Cerebellar cortex (tissue), 1 donor: ENCODE data around the gene TXNRD1.
"Not testable (repeated sequence)": the region's sequence is repeated elsewhere in the genome, so short reads cannot be mapped to it uniquely, and the experiment has no call there.

ENCODE experiments used
- DNase-seq: peaks from one replicate; pipeline ENCODE4 v3.0.0-alpha.2; 2015; ENCODE audit warnings: low spot score

The TXNRD1 gene

DNA sequence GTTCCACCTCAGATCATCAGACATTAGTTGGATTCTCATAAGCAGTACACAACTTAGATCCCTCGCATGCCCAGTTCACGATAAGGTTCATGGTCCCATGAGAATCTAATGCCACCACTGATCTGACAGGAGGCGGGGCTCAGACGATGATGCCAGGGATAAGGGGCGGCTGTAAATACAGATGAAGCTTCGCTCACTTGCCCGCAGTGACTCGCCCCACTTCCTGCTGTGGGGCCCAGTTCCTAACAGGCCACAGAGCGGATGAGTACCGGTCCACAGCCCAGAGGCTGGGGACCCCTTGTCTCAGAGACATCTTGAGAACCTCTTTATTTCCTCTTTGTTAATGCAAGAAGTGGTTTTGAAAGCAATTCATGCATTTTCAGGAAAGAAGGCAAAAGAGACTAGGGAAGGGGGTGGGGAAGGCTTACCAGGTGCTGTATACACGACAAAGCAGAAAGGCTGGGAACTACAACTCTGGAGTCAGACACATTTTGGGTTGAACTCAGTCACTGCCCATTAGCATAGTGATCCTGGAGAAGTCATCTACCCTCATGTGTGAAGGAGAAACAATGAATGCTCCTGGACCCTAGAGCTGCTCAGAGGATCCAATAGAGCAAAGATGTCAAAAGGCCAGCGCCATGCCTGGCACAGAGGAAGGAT is 156.6 kb downstream of the TXNRD1 start:
- no peak for DNase-seq

DNA sequence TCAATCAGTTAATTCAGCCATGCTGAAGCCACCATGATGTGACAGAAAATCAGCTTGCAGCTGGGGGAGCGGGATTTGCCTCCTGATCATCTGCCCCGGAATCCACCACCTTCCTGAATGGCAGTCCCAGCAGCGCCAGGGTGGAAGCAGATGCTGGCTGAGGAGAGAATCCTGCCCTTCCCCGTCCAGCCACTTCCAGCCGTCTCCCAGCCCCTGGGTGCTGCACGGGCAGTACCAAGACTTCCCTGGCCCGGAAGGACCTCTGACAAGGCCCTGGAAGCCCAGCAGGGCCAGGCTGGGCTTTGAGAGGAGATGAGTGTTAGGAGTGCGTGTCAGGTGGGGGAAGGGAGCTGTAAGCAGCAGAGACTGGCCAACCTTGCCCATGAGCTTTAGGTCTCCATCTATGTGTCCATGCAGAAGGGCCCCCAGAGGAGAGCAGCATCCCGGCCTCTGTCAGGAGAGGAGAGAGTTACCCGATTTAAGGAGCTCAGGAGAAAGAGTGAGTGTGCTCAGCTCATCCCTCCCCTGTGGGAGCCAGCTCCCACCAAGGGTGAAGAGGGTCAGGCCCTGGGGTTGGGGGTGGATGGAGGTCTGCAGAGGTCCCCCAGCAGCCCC is 157.2 kb downstream of the TXNRD1 start:
- DNase-seq, result no peak

DNA sequence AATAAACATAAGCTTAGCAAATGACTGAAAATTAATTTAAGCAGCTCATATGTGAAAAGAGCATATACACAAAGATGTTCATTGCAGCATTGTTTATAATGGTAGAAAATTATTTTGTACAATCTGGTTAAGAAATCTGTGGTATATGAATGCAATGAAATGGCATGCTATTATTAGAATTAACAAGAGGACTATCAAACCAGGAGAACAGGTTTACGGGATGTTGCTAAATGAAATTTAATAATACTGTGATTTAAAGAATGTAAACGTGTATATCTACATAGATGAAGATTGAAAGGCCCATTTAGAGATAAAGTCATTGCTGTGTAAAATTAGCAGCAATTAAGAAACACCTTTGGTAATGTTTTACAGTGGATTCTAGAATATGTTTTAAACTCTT is 158.5 kb downstream of the TXNRD1 start:
- no peak for DNase-seq

DNA sequence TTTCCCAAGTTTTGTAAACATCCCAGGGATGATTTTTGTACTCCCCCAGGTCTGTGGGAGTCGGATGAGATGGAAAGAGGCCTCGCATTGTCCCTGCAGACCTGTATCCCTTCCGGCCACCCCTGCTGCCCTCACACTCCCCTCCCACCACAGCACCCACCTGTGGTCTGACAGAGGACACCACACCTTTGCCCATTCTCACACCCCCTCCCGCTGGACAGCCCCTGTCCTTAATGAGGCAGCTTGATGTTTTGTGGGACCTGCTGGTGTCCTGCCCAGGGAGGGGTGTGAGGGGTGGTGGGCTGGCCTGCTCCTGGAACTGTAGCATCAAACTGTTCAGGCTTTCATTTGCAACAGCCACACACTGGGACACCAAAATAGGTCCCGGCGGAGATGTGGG is 159.2 kb downstream of the TXNRD1 start:
- no peak for DNase-seq

DNA sequence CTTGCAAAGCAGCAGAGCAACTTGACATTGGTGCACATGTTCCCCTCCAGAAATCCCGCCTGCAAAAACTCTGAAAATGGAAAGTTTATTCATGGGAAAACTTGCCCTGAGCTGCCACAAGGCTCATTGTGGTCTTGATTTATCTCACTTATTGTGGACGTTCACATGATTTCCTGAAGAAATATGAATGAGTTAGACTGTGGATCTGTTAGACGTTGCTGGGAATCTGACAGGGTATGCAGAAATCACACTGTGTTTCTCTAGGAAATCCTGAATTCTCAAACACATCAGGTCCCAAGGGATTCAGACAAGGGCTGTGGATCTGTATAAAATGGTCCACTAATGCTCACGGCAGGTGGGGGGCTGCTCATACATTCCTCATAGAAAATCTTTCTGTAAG is 160.2 kb downstream of the TXNRD1 start:
- no peak for DNase-seq

DNA sequence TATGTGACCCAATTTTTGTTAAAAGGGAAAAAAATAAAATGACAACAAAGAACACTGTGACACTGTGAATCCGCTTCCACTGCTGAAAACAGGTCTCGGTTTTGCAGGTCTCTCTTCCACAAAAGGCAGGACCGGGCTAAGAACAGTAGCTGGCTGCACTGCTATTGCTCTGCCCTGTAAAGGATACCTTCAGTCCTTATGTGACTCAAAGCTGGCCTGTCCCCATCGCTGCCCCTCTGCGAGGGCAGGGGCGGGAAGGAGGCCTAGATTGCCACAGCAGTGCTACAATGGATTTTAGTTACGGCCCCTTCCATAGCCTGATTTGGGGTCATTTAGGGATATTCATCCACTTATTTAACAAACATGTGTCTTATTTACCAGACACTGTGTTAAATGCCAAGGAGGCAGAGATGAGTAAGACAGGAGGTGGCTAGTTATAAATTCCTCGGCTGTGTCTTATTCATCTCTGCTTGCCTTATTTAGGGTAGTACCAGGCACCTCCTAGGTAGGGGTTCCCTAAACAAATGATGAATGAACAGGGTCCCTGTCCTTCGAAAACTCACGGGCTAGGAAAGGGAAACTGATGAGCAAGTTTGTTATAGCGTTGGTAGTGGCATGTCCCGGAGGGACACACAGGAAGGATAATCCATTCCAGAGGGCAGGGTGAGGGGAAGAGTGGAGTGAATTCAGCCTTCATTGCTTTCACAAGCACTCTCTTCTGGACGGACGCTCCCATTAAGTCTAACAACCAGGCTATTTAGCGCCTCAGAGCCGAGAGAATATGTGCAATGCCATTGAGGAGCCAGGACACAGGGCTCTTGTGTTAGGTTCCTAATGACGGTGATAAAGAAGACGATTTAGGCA is 161.3 kb downstream of the TXNRD1 start:
- no peak for DNase-seq

DNA sequence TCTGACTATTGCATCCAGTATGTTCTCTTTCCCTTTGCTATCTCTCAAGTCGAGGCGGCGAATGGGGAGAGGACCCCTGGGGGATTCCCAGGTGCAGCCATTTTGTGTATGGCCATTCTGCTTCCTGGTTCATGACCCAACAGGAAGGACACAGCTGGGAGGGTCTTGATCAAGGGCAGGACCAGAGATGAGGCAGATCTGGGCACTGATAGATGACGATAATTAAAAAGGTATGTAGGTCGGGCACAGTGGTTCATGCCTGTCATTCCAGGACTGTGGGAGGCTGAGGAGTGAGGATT is 161.9 kb downstream of the TXNRD1 start:
- DNase-seq, result no peak

DNA sequence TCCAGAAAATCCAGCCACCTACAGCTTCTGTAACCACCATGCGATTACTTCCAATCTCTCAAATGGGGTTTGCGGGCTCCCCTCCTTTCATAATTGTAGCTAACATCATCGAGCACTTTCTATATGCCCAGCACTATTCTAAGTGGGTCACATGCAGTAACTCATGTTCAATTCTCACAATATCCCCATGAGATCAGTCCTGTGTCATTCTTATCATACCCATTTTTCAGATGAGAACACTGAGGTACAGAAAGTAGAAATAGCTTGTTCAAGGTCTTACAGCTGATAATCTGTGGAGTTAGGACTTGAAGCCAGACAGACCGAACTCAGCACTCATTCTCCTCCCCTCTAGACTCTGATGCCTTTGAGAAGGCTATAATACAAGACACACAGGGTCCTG is 162.8 kb downstream of the TXNRD1 start:
- DNase-seq, result no peak

DNA sequence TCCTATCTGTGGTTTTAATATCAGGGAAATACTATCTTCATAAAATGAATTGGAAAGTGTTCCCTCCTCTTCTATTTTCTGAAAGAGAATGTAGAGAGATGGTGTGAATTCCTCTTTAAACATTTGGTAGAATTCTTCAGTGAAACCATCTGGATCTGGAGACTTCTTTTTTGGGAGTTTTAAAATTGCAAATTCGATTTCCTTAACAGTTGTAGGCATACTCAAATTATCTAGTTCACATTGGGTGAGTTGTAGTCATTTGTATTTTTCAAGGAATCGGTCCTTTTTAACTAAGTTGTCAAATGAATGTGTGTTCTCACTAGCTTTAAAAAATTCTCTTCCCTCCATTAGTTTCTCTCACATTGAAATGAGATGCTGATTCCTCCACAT is 165.8 kb downstream of the TXNRD1 start:
- DNase-seq, result no peak

DNA sequence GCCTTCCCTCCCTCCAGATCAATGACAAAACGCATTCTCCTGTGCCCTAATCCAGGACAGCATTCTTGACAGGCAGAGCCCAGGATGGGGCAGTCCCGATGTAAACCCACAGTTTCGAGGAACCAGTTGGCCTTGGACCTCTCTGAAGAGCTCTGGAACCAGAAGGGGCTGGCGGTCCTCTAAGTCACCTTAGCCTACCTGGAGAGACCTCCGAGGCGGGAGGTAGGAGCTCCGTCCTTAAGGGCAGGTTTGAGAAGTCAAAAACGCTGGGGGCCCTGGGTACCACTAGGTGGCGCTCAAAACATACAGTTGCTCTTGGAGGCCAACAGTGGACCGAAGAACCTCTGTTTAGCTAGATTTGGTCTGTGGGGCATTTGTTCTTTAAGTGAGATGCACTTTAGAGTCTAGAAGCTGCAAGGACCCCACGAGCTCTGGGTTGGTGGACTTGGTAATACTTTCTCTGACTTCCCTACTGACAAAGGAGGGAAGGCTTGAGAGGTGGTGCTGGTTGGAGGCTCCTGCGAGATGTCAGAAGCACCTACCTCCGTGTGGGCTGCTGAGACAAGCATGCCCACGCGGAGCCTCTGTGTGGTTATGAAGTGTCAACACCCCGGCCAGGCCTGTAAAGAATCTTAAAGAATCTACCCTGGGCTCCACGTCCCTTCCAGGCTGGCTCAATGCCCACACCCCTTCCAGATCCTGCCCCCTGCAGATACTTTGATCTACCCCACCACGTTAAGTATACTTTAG is 166.3 kb downstream of the TXNRD1 start:
- DNase-seq, result peak; percentile 90

DNA sequence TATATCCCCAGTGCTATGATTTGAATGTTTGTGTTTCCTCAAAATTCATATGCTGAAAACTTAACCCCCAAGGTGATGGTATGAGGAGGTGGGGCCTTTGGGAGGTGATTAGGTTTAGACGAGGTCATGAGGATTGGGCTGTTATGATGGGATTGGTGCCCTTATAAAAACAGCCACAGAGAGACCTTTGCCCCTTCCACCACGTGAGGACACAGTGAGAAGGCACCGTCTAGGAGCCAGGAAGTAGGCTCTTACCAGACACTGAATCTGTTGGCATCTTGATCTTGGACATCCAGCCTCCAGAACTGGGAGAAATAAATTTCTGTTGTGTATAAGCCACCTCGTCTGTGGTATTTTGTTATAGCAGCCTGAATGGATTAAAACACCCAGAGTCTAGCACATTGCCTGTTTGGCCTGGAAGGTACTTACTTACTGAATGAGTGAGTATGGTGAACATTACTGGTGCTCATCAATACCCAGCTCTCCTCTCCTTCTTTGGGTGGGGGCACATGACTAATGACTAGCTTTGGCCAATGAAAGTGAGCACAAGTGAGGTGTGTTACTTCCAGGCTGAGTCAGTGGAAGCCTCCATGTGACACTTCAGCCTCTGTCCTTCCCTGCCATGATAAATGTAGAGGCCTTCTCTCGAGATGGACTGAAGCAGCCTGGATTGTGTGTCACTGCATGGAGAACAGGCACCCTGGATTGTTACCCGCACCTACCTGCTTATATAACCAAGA is 168.7 kb downstream of the TXNRD1 start:
- no peak for DNase-seq

DNA sequence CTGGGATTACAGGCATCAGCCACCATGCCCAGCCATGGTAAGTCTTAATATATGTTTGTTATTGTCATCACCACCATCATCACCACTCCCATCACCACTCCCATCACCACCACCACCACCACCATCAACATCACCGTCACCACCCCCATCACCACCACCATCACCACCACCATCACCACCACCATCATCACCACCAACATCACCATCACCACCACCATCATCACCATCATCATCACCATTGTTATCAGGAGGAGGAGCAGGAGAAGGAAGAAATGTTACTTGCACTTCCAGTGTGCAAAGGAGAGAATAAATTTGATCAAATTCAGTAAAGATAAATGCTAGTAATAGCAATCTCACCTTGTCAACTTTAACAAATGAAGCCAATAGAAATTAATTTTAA is 169.9 kb downstream of the TXNRD1 start:
- no peak for DNase-seq

DNA sequence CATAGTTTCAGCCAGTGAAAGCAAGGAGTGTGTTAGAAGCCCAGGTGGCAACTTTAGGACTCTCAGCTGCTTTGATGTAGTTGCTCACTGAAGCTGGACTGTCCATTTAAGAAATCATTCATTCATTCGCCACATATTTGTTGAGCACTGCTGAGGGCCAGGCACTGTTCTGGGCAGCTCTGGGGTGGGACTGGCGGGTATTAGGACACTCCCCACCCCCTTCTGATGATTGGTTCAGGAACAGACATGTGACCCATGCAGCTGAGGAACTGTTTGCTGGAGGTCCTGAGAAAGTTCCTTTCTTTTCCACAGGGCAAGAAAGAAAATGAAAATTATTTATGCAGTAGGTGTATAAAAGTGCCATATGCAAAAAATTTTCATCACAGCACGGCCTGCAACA is 170.9 kb downstream of the TXNRD1 start:
- no peak for DNase-seq

DNA sequence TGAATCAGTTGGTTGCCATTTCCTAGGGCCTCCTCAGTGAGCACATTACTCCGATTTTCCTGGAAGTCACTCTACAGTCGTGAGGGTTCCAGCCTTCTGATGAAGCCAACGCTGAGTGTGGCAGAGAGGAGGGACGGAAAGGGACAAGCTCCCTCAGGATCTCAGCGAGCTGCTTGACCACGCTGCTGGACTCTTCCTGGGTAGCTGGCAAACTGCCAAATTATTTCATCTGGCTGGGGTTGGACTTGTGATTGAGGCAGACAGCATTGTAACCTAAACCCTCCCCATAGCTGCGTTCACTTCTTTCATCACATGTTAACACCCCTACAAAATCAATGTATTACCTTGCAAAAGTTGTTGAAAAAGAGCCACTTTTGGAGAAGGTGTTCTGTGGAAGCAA is 171.6 kb downstream of the TXNRD1 start:
- DNase-seq, result no peak

DNA sequence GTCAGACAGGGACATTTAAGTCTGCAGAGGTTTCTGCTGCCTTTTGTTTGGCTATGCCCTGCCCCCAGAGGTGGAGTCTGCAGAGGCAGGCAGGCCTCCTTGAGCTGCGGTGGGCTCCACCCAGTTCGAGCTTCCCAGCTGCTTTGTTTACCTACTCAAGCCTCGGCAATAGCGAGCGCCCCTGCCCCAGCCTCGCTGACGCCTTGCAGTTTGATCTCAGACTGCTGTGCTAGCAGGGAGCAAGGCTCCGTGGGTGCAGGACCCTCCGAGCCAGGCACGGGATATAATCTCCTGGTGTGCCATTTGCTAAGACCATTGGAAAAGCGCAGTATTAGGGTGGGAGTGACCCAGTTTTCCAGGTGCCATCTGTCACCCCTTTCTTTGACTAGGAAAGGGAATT is 178.5 kb downstream of the TXNRD1 start:
- not testable (repeated sequence) for DNase-seq
